HepG2 (cell line): ENCODE measurements around the gene RAC2. TPM values are rescaled to one million over a fixed set of nuclear protein-coding genes. Genes with fewer than 3 reads are reported as not detected.

ENCODE experiments used
- ATAC-seq: fragments of 200-7000 bp; cut with Tn5 transposase; 3 replicates; pipeline ENCODE4 v1.9.1; 2020; ENCODE audit warnings: mild to moderate bottlenecking, moderate library complexity
- BruUV-seq: library from RNA; stranded (reverse); fragments of 400-500 nt; replicated peaks from 2 replicates; lab custom pipeline; 2021; lab: Mats Ljungman, UMichigan
- CTCF ChIA-PET: fragments of 300-600 bp; formaldehyde crosslinking; extraction: SDS; loops from one replicate; lab custom pipeline; 2021; ENCODE audit warnings: low total read pairs, inconsistent platforms, low intra/inter-chr PET ratio; lab: Yijun Ruan, JAX
- POLR2A ChIA-PET: fragments of 350-600 bp; sonication (Branson Sonifier 250); formaldehyde crosslinking; loops from one replicate; lab custom pipeline; 2020; ENCODE audit warnings: antibody characterized with exemption, inconsistent platforms; lab: Yijun Ruan, JAX
- DNase-seq: peaks from one replicate; pipeline ENCODE4 v3.0.0-alpha.2; 2015; ENCODE audit warnings: low spot score
- FAIRE-seq: peaks from 3 replicates; lab custom pipeline; 2011; peaks lifted over from hg19 to GRCh38; lab: Jason Lieb, UNC
- H2AFZ ChIP-seq: one replicate; pipeline ENCODE4 v1.6.1; 2011; ENCODE audit warnings: low read length, inconsistent platforms
- H3K27ac ChIP-seq: fragments of 300-600 bp; 3 replicates; pipeline ENCODE4 v1.8.0; 2011; ENCODE audit warnings: mixed run types, mild to moderate bottlenecking, mixed read lengths, low read length, inconsistent platforms; ENCODE audit not compliant: insufficient read depth; ENCODE audit errors: extremely low read length
- H3K27me3 ChIP-seq, 2 experiments: fragments of 200-600 bp in 1 of 2; 2 replicates in 1 of 2; 3 replicates in 1 of 2; pipeline versions ENCODE4 v1.6.0 to v1.8.0; 2011; ENCODE audit warnings: low read length in 2 of 2, mild to moderate bottlenecking in 2 of 2, moderate library complexity in 2 of 2, inconsistent platforms in 1 of 2; ENCODE audit not compliant: insufficient read depth in 2 of 2, control insufficient read depth in 1 of 2
- H3K36me3 ChIP-seq, 2 experiments: fragments of 200-600 bp in 1 of 2; replicated peaks in 1 of 2; 2 replicates in 1 of 2; 3 replicates in 1 of 2; pipeline versions ENCODE4 v1.5.1 to v1.8.0; 2011; ENCODE audit warnings: low read length in 2 of 2, inconsistent platforms in 1 of 2; ENCODE audit not compliant: insufficient read depth in 2 of 2, control insufficient read depth in 1 of 2
- H3K4me1 ChIP-seq: 2 replicates; pipeline ENCODE4 v1.5.1; 2012; ENCODE audit warnings: low read length, inconsistent platforms; ENCODE audit not compliant: insufficient read depth
- H3K4me2 ChIP-seq: 2 replicates; pipeline ENCODE4 v1.6.0; 2011; ENCODE audit warnings: low read depth, low read length, inconsistent platforms
- H3K4me3 ChIP-seq, 3 experiments: fragments of 200-600 bp in 1 of 3; sonication (generic), shearing (Covaris generic) in 1 of 3; replicated peaks in 1 of 3; 2 replicates each; pipeline ENCODE4 v1.5.1; 2011 to 2016; ENCODE audit warnings: low read length in 3 of 3, inconsistent platforms in 2 of 3, low read depth in 2 of 3, mild to moderate bottlenecking in 2 of 3, control low read depth in 1 of 3, mixed read lengths in 1 of 3; ENCODE audit not compliant: insufficient read depth in 1 of 3
- H3K79me2 ChIP-seq: one replicate; pipeline ENCODE4 v1.6.1; 2011; ENCODE audit warnings: low read length, inconsistent platforms; ENCODE audit not compliant: insufficient read depth
- H3K9ac ChIP-seq: 2 replicates; pipeline ENCODE4 v1.6.0; 2011; ENCODE audit warnings: mild to moderate bottlenecking, low read depth, low read length, inconsistent platforms; ENCODE audit not compliant: insufficient read depth
- H3K9me3 ChIP-seq: 2 replicates; pipeline ENCODE4 v1.5.1; 2012; ENCODE audit warnings: mild to moderate bottlenecking, low read length
- H4K20me1 ChIP-seq: 2 replicates; pipeline ENCODE4 v1.6.0; 2011; ENCODE audit warnings: inconsistent platforms, mild to moderate bottlenecking, low read length, moderate library complexity; ENCODE audit not compliant: insufficient read depth
- CEBPZ ChIP-seq: IDR thresholded peaks from 2 replicates; pipeline ENCODE4 v1.6.1; 2012; ENCODE audit warnings: low read length, improper control_type of control experiment
- EZH2 ChIP-seq: conservative IDR thresholded peaks from 2 replicates; pipeline ENCODE4 v1.6.1; 2012; ENCODE audit warnings: mild to moderate bottlenecking, low read depth, low read length, moderate library complexity
- MTF1 ChIP-seq: sonication (generic); formaldehyde crosslinking; IDR thresholded peaks from 2 replicates; pipeline ENCODE4 v1.5.0; 2020; ENCODE audit warnings: missing genetic modification reagents
- SIN3A ChIP-seq: IDR thresholded peaks from 2 replicates; pipeline ENCODE4 v1.6.1; 2011; ENCODE audit warnings: low read depth, mild to moderate bottlenecking, control low read depth, low read length, borderline replicate concordance
- SRSF4 ChIP-seq: fragments of 200-400 bp; formaldehyde crosslinking; IDR thresholded peaks from one replicate; pipeline ENCODE4 v1.6.1; 2018; ENCODE audit warnings: mild to moderate bottlenecking, low read depth, low read length, moderate library complexity; ENCODE audit not compliant: poor library complexity, severe bottlenecking
- TBX2 ChIP-seq: sonication (generic); formaldehyde crosslinking; IDR thresholded peaks from 2 replicates; pipeline ENCODE4 v1.5.0; 2020; ENCODE audit warnings: missing genetic modification reagents, mild to moderate bottlenecking, borderline replicate concordance
- ZNF121 ChIP-seq: sonication (generic); formaldehyde crosslinking; IDR thresholded peaks from 2 replicates; pipeline ENCODE4 v1.5.0; 2020; ENCODE audit warnings: mild to moderate bottlenecking, missing genetic modification reagents
- ZNF180 ChIP-seq: sonication (generic); formaldehyde crosslinking; IDR thresholded peaks from 2 replicates; pipeline ENCODE4 v1.4.0; 2020; ENCODE audit warnings: low read depth, missing genetic modification reagents, borderline replicate concordance
- ZNF552 ChIP-seq: sonication (generic); formaldehyde crosslinking; IDR thresholded peaks from 2 replicates; pipeline ENCODE4 v1.9.0; 2022; ENCODE audit warnings: missing genetic modification reagents, mild to moderate bottlenecking, borderline replicate concordance
- ZNF576 ChIP-seq: sonication (generic); formaldehyde crosslinking; IDR thresholded peaks from 2 replicates; pipeline ENCODE4 v1.4.0; 2020; ENCODE audit warnings: mild to moderate bottlenecking, missing genetic modification reagents
- ZNF672 ChIP-seq: sonication (generic); formaldehyde crosslinking; IDR thresholded peaks from 2 replicates; pipeline ENCODE4 v1.8.1; 2022; ENCODE audit warnings: missing genetic modification reagents
- ZNF879 ChIP-seq: sonication (generic); formaldehyde crosslinking; IDR thresholded peaks from 2 replicates; pipeline ENCODE4 v1.8.1; 2023; ENCODE audit warnings: missing genetic modification reagents
- WGBS: methylation state at CpG from one replicate; pipeline ENCODE4 v1.1.6; 2017; ENCODE audit warnings: low lambda C conversion rate; 5-methylcytosine and 5-hydroxymethylcytosine counted together
- in situ Hi-C: cut with HindIII; loops from 2 replicates; pipeline ENCODE4 v1.10.0; 2017; ENCODE audit warnings: low pct_unique_long_range_greater_than_20kb; ENCODE audit not compliant: extremely low pct_ligation_motif_present
- intact Hi-C: fragments of 100-400 bp; cut with micrococcal nuclease; formaldehyde crosslinking; loops from one replicate; pipeline ENCODE4 v1.10.0; 2022; ENCODE audit not compliant: unreplicated experiment
- polyA plus RNA-seq, 8 experiments: library from polyadenylated mRNA; depleted of rRNA in 3 of 8; stranded (reverse) in 7 of 8; unstranded in 1 of 8; fragments of >200 nt; fragmentation: Illumina TruSeq in 4 of 8; extraction: Trizol in 4 of 8; gene quantifications; 2 replicates each; pipeline versions ENCODE4 v1.2.1 to v1.2.3, GENCODE V29; 2011 to 2016; ENCODE audit warnings: low read depth in 4 of 8, missing spikeins in 1 of 8, mixed read lengths in 1 of 8; ENCODE audit not compliant: insufficient read depth in 1 of 8
- total RNA-seq, 5 experiments: library from RNA; depleted of rRNA; stranded (reverse); fragments of >200 nt; fragmentation: Illumina TruSeq; extraction: Trizol; gene quantifications; 2 replicates each; pipeline ENCODE4 v1.2.3, GENCODE V29; 2016; ENCODE audit warnings: low read depth in 1 of 5

The RAC2 gene
- total and polyA plus RNA-seq, 2 of the 13 experiments (the other 11 are each of a cell fraction or from before 2014, with no cell fraction given): 0.73 TPM; not detected in 1

DNA sequence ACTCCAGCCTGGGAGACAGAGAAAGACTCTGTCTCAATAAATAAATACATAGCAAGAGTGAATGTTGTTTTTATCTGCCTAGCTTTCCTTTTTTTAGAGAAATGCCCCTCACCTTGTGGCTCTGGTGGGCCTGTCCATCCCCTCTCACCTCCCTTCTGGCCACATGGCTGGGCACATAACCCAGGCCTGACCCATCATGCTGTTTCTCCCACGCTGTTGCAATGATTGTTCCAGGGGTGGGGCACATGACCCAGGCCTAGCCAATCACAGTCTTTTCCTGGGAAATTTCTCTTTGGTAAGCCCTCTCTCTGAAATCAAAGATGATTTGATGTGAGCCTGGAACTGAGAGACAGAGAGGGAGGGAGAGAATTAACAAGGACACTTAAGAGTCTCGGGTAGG, 32.7 kb upstream of the RAC2 start:
- ATAC-seq: no peak
- H3K4me2 ChIP-seq: no peak overlapping the region
- H3K9ac ChIP-seq: no peak overlapping the region
- intact Hi-C loops: no loop called here
- ChIA-PET CTCF (no interaction called here), POLR2A (no interaction called here)
- in situ Hi-C loops: no loop called here
- no peaks in the 10 kb centered on the region for H3K79me2 ChIP-seq
- FAIRE-seq: no peak
- H3K9me3 ChIP-seq: no peaks in the 10 kb centered on the region
- no peak overlapping the region for H2AFZ ChIP-seq
- H3K27me3 ChIP-seq: peaks cover 3 to 34% of the 10 kb centered on the region in 2 experiments; a peak in 3 of 5 replicates
- TF ChIP-seq ZNF121 (CRISPR knock-in tag): no peak
- no peak for TF ChIP-seq SRSF4
- no peak for TF ChIP-seq ZNF672 (CRISPR knock-in tag)
- no peak for TF ChIP-seq TBX2 (CRISPR knock-in tag)
- no peak for TF ChIP-seq ZNF576 (CRISPR knock-in tag)
- no peak for TF ChIP-seq ZNF879 (CRISPR knock-in tag)
- TF ChIP-seq ZNF552 (CRISPR knock-in tag): no peak
- TF ChIP-seq CEBPZ: no peak
- TF ChIP-seq ZNF180: no peak
- no peak for TF ChIP-seq SIN3A
- TF ChIP-seq EZH2: no peak
- TF ChIP-seq MTF1 (CRISPR knock-in tag): no peak
- BruUV-seq: no TSS peak
- H3K4me1 ChIP-seq: no peaks in the 10 kb centered on the region; the same call in 1 of the 2 replicates
- DNase-seq: no peak
- no peak overlapping the region for H3K4me3 ChIP-seq
- 19% methylated on average over 2 of the region's 2 CpGs for WGBS
- H3K36me3 ChIP-seq: no peaks in the 10 kb centered on the region
- H3K27ac ChIP-seq: no peak overlapping the region
- no peaks in the 10 kb centered on the region for H4K20me1 ChIP-seq
